Measurements from ENCODE around the gene RASSF9.

GRCh38 chr12:85809500-85809899 lies 26.7 kb downstream of the RASSF9 start:
- no peak for TF ChIP-seq HDGF (IDR thresholded peaks at IDR 0.05; ENCODE audit: borderline replicate concordance)
- TF ChIP-seq FOXM1 (IDR thresholded peaks at IDR 0.05; ENCODE audit: borderline replicate concordance) = no peak
- TF ChIP-seq TARDBP (IDR thresholded peaks at IDR 0.05) = no peak
- TF ChIP-seq L3MBTL2 (conservative IDR thresholded peaks at IDR 0.05) = no peak
- TF ChIP-seq CTBP1 (IDR thresholded peaks at IDR 0.05; ENCODE audit: borderline replicate concordance) = no peak
- no peak for TF ChIP-seq ZNF384 (IDR thresholded peaks at IDR 0.05)
- no peak for TF ChIP-seq SUZ12 (IDR thresholded peaks at IDR 0.05)
- no peak for TF ChIP-seq FOXK2 (IDR thresholded peaks at IDR 0.05)
- TF ChIP-seq SP1 (IDR thresholded peaks at IDR 0.05) = no peak
- TF ChIP-seq FOXA1 (IDR thresholded peaks at IDR 0.05) = no peak
